Measurements from ENCODE around the gene FCF1.
A peak's percentile ranks its signal among the peaks of the same experiment; 100 is the strongest.

The FCF1 gene

DNA sequence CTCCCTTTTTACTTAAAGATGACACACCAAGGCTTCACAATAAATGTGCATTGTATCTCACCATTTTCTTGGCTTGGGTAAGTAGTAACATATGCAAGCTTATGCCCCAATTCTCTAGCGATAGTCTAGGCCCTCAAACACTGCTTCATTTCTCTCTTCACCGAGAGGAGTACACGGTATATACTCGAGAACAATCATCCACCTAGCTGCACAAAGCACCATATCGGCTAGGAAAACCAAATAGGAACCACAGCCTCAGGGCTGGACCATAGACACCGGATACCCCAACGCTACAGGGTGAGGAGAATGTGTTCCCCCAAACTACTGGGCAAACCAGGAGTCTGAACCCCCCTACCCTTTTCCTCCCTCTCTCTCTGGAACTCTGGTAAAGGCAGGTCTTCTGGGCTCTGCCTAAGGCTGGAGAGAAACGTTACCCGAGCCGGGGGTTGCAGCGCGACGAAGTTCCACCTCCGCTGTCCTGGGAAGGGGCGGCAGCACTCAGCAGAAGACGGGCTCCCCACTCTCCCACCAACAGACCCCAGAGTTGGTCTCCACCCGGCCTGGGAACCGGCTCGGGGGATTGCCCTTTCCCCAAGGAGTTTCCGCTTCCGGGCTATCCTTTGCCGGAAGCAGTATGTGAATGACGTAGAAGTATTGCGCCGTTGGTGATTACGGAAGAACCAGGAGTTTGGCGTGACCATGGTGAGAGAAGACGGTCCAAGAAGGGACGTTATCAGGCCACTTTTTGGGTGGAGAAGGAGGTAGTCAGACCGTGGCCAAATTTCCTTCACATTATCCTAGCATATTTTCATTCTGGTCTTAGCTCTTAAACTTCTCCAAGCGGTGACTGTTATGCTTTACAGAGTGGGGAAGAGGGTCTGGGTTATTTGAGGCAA lies at the start of gene FCF1, which contains the start of gene AREL1:
Gene FCF1 (plus strand): TSS at position 646 of the 896 bp plus-strand sequence. CDS start 54 bp downstream, at position 700.
Gene AREL1 (minus strand): TSS at position 582 of the 896 bp plus-strand sequence. CDS start 27,465 bp downstream, outside the sequence.
- peak; percentile 78 for DNase-seq (ENCODE audit: low read depth)

GRCh38 chr14:74663884-74664283 lies 49.1 kb upstream of the FCF1 start:
- no peak for DNase-seq (ENCODE audit: low read depth)

GRCh38 chr14:74664717-74665116 lies 48.2 kb upstream of the FCF1 start:
- DNase-seq (ENCODE audit: low read depth) = no peak

- no peak for DNase-seq (ENCODE audit: low read depth)
These were observed 45.2 kb upstream of the FCF1 start for GRCh38 chr14:74667758-74668157.

- DNase-seq (ENCODE audit: low read depth) = no peak
These were observed 43.7 kb upstream of the FCF1 start for GRCh38 chr14:74669256-74669655.

DNA sequence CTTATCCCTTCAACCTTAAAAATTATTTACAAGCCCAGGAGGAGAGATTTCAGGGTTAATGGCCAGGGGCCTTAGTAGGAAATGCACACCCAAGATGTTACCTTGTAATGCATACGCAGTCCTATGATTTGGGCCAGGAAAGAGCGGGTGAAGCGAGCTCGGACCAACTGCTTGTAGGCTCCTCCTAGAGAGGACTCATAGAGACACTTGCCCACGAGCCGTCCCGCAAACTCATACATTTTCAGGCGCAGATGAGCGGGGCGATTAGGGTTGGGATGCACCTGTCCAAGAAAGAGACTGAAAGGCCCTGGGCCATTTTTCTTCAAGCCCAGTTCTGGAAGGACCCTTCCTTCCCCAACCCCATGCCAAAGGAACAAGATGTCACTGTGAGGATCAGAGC lies 43.1 kb upstream of the FCF1 start:
- DNase-seq (ENCODE audit: low read depth) = no peak

- no peak for DNase-seq (ENCODE audit: low read depth)
These were observed 42.1 kb upstream of the FCF1 start for GRCh38 chr14:74670726-74671411.

GRCh38 chr14:74671789-74672188 lies 41.2 kb upstream of the FCF1 start:
- no peak for DNase-seq (ENCODE audit: low read depth)

DNA sequence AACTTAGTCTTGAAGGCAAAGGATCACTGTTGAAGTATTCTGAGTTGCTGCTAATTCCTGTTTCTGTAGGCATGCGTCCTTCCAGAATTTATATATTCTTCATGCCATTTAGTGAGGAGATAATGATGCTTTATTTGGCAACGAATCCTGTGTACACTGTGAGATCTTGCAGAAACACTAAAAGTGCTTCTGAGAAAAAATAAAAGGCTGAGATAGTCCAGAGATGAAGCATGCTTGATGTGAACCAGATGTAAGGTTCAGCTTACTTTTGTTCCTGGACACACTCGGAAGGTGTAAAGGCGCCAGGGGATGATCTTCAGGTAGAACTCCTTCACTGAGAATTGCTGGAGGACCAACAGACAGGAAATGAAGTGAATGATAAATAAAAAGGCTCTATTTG lies 39.2 kb upstream of the FCF1 start:
- no peak for DNase-seq (ENCODE audit: low read depth)

DNA sequence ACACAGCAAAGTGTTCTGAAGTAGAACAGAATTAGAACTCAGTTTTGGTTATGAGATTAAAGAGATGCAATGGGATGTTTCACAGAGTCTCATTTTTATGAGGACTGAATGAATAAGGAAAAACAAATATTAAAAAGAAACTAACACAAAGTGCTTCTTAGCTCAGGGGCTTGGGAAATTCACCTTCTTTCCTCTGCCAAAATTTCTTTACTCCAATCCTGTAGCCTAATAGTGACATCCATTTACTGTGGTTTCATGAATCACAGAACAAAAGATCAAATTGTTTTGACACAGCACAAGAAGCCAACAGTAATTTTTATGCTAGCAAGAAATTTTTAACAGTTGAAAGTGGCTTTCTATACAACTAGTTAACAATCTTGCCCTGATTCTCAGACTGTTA lies 37.7 kb upstream of the FCF1 start:
- no peak for DNase-seq (ENCODE audit: low read depth)

GRCh38 chr14:74682169-74682952 lies 30.6 kb upstream of the FCF1 start:
- DNase-seq (ENCODE audit: low read depth) = no peak

DNA sequence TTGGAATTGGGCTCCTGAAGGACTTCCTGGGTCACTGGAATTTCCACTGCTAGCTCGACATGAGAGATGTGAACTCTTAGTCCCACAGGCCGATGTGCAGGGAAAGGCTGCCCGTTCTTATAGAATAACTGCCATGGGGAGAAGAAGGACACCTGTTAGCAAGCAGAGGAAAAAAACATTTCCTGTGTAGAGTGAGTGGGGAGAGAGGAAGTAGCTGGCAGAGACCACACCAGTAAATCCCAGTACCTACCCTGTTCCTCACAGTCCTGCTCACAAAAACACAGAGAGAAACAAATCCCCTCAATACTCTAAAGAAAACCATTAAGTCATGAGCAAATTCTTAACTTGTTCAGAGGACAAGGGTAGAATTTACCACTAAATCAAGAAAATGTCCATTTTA lies 29.5 kb upstream of the FCF1 start:
- no peak for DNase-seq (ENCODE audit: low read depth)

DNA sequence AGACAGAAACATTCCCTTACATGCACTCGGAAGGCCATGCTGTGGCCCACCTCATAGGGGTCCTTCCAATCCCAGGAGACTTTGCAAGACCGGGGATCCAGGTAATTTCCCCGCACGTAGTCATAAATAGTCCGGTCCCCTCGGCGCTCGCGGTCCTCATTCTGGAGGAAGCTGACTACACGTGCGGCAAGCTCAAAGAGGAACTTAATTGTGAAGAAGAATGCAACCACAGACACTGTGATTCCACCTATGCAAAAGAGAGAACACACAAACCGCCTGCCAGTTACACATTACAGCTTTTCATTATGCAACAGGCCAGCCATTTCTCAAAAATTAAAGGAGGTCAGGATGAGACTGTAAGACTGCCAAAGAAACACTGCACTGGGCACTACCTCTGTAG lies 28.5 kb upstream of the FCF1 start:
- no peak for DNase-seq (ENCODE audit: low read depth)

DNA sequence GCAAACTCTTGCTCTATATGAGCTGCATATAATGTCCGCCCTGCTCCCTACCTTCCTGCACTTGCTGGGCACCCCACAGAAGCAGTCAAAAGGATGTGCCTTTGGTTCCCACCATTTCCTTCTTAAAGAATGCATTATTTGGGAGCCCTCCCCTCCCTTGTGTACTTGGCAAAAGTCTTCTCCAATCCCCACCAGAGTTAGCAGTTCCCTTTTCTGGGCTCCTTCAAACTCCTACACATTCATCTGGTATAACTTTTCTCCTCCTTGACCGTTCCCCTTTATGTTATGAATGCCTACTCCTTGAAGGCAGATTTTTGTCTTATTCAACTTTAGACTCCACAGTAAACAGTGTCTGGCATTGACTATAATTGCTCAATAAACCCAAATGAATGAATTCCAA lies 27.9 kb upstream of the FCF1 start:
- no peak for DNase-seq (ENCODE audit: low read depth)

DNA sequence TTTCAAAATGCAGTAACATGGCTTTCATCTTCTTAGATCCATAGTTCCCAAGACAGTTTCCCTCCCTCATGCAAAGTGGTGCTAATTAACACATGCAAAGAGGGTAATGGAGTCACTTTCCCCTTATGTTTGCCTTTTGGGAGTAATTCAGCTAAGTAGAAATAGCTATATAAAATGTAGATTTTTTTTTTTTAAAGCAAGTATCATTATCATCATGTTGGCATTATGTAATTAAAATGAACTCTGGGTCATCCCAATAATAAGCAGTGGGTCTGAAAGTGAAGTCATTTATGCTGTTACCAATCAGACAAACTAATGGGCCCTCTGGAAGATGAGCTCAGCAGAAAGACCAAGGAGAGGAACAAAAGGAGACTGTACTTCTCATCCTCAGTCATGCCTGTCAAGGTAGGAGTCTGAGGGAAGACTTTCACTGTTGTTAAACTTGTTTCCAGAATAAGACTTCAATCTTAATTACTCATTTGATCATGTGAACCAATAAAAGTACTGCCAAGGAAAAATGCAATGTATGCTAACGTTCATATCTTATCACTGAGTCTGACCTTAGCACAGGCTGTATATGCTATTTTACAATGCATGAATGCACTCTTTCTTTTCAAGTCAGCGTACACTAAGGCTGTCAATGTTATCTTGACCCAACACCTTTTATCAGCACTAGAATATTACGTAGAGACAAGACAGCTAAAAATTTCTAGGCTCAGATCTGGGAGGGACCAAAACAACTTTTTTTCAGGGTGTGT lies 26.8 kb upstream of the FCF1 start:
- no peak for DNase-seq (ENCODE audit: low read depth)

- no peak for DNase-seq (ENCODE audit: low read depth)
These were observed 21.5 kb upstream of the FCF1 start for GRCh38 chr14:74691456-74691855.

- DNase-seq (ENCODE audit: low read depth) = no peak
These were observed 19.8 kb upstream of the FCF1 start for GRCh38 chr14:74693191-74693590.

DNA sequence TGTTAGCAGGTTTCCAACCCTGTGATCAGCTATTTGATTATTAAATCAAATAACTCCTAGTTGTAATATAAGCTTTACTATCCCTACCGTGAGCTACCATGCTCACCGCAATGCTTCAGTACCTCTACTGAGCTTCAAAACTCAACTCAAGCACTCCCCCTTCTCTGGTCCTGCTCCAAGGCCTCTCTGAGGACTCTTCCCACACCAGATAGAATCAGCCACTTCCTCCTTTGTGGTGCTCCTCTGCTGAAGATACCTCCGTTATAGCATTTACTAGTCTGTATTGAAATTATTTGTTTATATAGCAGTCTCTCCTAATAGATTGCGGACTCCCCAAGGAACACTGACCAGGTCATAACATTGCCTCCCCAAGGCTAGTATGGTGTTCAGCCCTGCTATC lies 17.5 kb upstream of the FCF1 start:
- DNase-seq (ENCODE audit: low read depth) = no peak

DNA sequence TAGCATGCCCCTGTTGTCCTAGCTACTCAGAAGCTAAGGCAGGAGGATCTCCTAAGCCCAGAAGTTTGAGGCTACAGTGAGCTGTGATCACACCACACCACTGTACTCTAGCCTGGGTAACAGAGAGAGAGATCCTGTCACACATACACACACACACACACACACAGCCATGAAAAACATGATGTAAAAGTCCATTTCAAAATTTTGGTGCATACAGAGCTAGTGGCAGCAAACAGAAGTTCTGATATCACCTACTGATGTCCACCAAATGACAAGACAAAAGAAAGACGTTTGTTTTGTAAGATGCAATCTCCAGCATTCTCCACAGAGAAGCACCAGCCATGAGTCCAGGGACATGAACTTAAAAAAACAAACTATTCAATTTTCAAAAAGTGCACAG lies 15.9 kb upstream of the FCF1 start:
- DNase-seq (ENCODE audit: low read depth) = no peak

DNA sequence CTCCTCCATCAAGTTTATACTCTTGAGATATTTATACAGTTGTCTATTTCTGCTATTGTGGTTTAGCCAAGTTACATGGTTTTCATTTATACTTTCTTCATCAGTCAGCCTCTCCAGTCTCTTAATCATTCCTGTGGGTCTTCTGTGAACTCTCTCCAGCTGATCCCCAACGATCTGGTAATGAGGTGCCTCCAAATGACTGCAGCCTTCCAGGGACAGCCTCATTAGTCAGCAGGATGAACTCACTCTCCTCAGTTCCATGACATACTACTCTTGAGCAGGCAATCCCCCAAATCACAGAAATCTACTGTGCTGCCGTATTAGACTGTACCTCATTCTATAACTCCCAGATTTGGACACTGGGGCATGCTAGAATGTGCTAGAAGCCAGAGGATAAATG lies 15.4 kb upstream of the FCF1 start:
- no peak for DNase-seq (ENCODE audit: low read depth)

- no peak for DNase-seq (ENCODE audit: low read depth)
These were observed 15.0 kb upstream of the FCF1 start for GRCh38 chr14:74697976-74698375.

DNA sequence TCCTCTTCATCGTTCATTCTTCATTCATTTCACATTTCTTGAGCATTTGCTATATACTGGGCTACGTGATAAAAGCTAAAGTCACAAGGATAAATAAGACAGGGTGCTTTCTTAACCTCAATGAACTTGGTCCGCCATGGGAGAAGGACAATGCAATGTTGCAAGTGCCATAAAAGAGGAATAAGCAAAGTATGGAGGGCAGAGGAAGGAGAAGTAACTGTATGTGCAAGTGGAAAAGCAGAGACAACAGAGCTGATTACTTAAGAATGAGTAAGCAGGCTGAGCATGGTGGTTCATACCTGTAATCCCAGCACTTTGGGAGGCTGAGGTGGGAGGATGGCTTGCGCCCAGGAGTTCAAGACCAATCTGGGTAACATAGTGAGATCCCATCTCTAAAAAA lies 14.5 kb upstream of the FCF1 start:
- no peak for DNase-seq (ENCODE audit: low read depth)
